HG03571 (cell line): ENCODE results near the gene SPDYE17.
"Not testable (repeated sequence)": the region's sequence is repeated elsewhere in the genome, so short reads cannot be mapped to it uniquely, and the experiment has no call there.

Experiments
- ATAC-seq: cut with Tn5 transposase; IDR thresholded peaks from one replicate; pipeline ENCODE4 v1.9.1; 2021; ENCODE audit not compliant: unreplicated experiment

The SPDYE17 gene

GRCh38 chr7:77032261-77032660, at the start of gene SPDYE17:
Gene SPDYE17 (minus strand): TSS chr7:77032361. CDS start chr7:77030570, 1,791 bp downstream.
- not testable (repeated sequence) for ATAC-seq

- not testable (repeated sequence) for ATAC-seq
Observed at GRCh38 chr7:77080236-77080635, 48.1 kb upstream of the SPDYE17 start.

GRCh38 chr7:77079624-77080023, 47.5 kb upstream of the SPDYE17 start:
- not testable (repeated sequence) for ATAC-seq

GRCh38 chr7:77079112-77079511, 47.0 kb upstream of the SPDYE17 start:
- ATAC-seq = not testable (repeated sequence)

GRCh38 chr7:77077060-77077459, 44.9 kb upstream of the SPDYE17 start:
- not testable (repeated sequence) for ATAC-seq

DNA sequence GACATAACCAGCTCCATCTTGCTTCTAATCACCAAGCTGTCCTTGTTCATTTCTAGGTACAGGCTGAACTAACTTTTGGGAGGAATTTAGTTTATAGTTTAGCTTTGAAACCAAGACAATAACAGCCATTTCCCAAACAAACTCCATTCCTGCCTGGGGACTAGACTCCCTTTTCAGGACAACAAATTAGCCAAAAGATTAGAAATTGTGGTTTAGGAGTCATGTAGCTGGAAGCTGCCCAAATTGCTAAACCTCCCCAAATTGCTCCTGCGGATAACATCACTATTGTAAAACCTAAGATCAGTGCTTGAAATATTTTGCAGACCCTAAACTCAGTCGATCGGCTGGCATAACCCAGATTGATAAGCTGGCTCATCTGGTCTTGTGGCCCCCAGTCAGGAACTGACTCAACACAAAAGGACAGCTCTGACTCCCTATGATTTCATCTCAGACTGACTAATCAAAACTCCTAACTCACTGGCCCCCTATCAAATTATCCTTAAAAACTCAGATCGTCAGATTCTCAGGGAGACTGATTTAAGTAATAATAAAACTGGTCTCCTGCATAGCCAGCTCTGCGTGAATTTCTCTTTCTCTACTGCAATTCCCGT, 42.7 kb upstream of the SPDYE17 start:
- ATAC-seq = not testable (repeated sequence)

- ATAC-seq = not testable (repeated sequence)
Observed at GRCh38 chr7:77071108-77071507, 38.9 kb upstream of the SPDYE17 start.

- ATAC-seq = not testable (repeated sequence)
Observed at GRCh38 chr7:77065869-77066268, 33.7 kb upstream of the SPDYE17 start.

DNA sequence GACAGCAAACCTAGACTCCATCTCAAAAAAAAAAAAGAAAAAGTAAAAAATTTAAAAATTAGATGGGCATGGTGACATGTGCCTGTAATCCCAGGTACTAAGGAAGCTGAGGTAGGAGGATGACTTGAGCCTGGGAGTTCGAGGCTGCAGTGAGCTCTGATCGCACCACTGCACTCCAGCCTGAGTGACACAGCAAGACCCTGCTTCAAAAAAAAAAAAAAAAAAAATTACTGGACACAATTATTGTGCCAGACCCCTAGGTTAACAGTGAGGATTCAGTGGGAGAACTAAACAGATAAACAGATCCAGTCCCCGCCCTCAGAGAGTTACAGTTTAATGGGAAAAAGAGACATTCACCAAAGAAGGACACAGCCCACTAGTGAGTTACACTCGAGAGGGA, 31.6 kb upstream of the SPDYE17 start:
- not testable (repeated sequence) for ATAC-seq

DNA sequence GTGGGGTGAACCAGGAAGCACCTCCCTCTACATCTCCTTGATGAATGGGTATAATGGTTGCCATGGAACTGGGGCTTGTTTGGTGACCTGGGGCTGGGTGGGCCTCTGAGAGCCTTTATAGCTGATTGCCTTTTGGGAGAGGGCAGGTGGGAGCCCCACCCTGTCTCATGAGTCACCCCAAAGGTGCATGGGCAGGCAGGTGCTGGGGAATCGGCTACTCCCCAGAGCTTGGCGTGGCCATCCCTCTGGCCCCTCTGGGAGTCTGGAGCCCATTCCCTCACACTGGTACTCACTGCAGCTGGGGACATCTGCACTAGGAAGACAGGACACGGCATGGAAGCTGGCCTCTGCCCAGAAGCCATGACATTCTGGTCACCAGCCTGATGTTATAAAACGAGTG, 30.4 kb upstream of the SPDYE17 start, which contains the start of gene SPDYE18:
SPDYE18 (minus strand) TSS at position 2 of the 400 bp plus-strand sequence. CDS start 2,046 bp downstream, outside the sequence.
- not testable (repeated sequence) for ATAC-seq

DNA sequence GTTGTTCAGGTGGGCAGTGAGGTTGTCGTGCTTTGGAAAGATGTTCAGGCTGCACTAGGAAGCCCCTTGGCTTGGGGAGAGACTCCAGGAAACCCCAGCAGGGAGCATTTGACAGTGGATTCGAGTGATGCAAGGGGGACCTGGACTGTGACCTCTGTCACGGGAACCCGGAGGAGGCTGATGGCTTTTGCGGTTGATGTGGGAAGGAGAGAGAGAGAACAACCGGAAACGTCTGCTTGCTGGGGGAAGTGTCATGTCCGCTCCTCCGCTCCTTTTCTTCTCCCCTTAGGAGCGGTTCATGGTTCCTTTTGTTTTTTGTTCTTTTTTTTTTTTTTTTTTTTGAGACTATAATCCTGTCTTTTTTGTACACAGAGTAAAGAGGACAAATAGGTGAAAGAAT, 5.8 kb downstream of the SPDYE17 start:
- not testable (repeated sequence) for ATAC-seq

- ATAC-seq = not testable (repeated sequence)
Observed at GRCh38 chr7:77010074-77010680, 22.0 kb downstream of the SPDYE17 start.

GRCh38 chr7:77008000-77008399, 24.2 kb downstream of the SPDYE17 start:
- not testable (repeated sequence) for ATAC-seq

- ATAC-seq = not testable (repeated sequence)
Observed at GRCh38 chr7:77006127-77007110, 25.7 kb downstream of the SPDYE17 start.

DNA sequence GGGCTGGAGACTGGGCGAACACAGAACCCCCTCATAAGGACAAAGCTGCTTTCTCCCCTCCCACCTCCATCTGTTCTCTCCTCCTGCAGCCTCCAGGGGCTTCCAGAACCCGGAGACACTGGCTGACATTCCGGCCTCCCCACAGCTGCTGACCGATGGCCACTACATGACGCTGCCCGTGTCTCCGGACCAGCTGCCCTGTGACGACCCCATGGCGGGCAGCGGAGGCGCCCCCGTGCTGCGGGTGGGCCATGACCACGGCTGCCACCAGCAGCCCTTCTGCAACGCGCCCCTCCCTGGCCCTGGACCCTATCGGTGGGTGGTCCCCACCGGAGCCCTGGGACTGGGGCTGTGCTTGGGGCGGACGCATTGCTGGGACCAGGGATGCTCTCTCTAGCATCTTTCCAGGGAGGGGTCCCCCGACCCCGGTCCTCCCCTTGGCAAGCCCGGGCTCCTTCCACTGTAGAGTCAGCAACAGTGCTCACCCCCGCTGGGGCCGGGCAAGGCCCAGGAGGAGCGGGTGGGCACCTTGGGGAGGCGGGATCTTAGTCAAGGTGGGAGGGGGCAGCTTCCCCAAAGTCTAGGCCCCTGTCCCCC, 26.6 kb downstream of the SPDYE17 start:
- not testable (repeated sequence) for ATAC-seq

GRCh38 chr7:77004151-77004550, 28.0 kb downstream of the SPDYE17 start:
- ATAC-seq = not testable (repeated sequence)

DNA sequence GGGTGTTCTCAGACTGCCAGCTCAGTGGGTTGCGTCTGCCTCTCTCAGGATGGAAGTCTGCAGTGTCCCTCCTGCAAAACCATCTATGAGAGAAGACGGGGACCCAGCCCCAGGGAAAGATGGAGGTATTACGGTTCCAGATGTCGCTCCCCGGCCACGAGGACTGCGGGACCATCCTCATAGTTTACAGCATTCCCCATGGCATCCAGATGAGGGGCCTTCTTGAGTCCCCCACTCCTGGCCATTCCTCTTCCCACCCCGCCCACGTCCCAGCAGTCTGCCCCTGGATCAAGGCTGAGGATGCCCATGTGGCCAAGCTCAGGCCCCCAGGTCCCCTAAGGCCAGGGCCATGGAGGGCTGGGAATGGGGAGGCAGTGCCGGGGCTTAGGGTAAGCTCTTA, 28.9 kb downstream of the SPDYE17 start:
- not testable (repeated sequence) for ATAC-seq

DNA sequence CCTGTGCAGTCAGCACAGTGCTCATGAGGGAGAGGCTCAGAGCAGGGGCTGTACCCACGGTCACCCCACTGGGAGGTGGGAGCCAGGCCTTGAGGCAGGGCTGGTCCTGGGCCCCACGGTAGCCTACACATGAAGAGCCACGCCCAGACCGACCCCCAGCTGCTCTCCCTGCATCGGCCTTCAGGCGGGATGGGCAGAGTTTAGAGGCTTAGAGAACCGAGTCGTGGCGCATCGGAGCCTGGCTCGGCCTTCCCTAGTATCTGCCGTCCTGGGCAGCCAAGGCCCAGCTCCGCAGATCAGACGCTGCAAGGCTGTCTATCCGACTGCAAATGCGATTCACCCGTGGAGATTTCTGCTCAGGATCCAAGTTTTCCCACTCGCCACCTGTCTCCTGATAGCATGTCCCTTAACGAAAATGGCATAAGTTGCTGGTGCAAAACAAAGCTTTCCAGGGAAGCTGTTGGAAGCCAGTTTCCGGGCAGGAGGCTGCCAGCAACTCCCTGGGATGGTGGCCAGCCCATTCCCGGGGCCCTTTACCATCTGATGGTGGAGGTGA, 29.4 kb downstream of the SPDYE17 start:
- ATAC-seq = not testable (repeated sequence)

DNA sequence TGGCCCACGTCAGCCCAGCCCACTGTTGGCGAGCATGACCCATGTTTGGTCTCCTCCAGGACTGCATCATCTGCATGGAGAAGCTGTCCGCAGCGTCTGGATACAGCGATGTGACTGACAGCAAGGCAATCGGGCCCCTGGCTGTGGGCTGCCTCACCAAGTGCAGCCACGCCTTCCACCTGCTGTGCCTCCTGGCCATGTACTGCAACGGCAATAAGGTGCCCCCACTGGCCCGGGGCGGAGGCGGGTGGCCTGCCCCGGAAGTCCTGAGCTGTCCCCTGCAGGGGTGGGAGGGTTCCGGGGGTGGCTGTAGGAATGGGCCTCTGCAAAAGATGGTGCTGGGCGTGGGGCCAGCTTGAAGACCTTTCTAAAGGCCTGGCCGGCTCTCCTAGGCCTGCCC, 30.1 kb downstream of the SPDYE17 start:
- ATAC-seq = not testable (repeated sequence)

DNA sequence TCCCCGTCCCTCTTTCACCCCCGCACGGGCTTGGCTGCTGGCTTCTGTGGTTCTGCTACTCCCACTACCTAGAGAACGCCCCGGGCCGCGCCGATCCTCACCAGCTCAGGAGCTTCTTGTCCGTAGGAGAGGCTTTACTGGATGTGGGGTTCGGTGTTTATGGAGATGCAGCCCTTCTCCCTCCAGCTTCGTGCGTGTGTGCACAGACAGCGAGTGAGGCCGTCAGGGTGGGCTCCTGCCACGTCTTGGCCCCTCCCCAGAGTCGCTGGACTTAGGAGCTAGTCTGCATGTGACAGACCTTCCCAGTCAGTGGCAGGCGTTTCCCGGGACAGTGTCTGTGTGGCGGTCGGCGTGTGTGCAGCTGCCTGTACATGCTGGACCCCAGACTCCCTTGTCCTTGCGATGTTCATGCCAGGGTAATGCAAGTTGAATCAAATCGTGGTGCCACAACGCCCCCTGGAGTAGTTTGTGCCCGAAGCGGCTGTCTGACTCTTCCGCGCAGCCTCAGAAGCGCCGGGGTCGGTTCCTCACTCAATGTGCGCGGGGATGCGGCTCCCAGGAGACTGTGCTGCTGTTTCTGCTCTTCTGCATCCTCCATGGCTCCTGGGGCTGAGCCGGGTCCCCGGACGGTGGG, 32.6 kb downstream of the SPDYE17 start:
- not testable (repeated sequence) for ATAC-seq
